Psoas muscle (tissue), 8 donors: Measurements from ENCODE around the gene MET. TPM values are rescaled to one million over a fixed set of nuclear protein-coding genes. Genes with fewer than 3 reads are reported as not detected.

ENCODE experiments used
- ATAC-seq, 4 donors: fragments of 200-7000 bp; cut with Tn5 transposase; one replicate each; pipeline ENCODE4 v1.9.1; 2020; ENCODE audit warnings: moderate library complexity in 3 of 4, mild to moderate bottlenecking in 2 of 4
- DNase-seq, 2 donors: peaks; one replicate each; pipeline ENCODE4 v3.0.0-alpha.2; 2020
- H3K27ac ChIP-seq: fragments of 200-600 bp; one replicate; pipeline ENCODE4 v1.8.0; 2022
- H3K27me3 ChIP-seq, 3 donors: fragments of 200-600 bp in 1 of 3; one replicate each; pipeline versions ENCODE4 v1.6.1 to v1.8.0; 2013 to 2022; ENCODE audit warnings: low read length in 2 of 3, mild to moderate bottlenecking in 2 of 3, moderate library complexity in 1 of 3; ENCODE audit not compliant: insufficient read depth in 3 of 3
- H3K36me3 ChIP-seq, 2 donors: fragments of 200-600 bp in 1 of 2; one replicate each; pipeline versions ENCODE4 v1.6.1 to v1.8.0; 2013 to 2022; ENCODE audit warnings: low read depth in 1 of 2, mild to moderate bottlenecking in 1 of 2, moderate library complexity in 1 of 2; ENCODE audit not compliant: insufficient read depth in 1 of 2
- H3K4me1 ChIP-seq: fragments of 200-600 bp; one replicate; pipeline ENCODE4 v1.8.0; 2022
- H3K4me3 ChIP-seq: fragments of 200-600 bp; one replicate; pipeline ENCODE4 v1.8.0; 2022; ENCODE audit warnings: mild to moderate bottlenecking
- H3K9me3 ChIP-seq: fragments of 200-600 bp; one replicate; pipeline ENCODE4 v1.8.0; 2022
- WGBS, 3 donors: extraction: QIAGEN DNeasy Blood & Tissue Kit; methylation state at CpG; one replicate each; pipeline versions ENCODE4 v1.1.6 to v1.1.7; 2013; 5-methylcytosine and 5-hydroxymethylcytosine counted together
- intact Hi-C, 2 donors: fragments of 100-400 bp; cut with DNase I; formaldehyde crosslinking; loops; one replicate each; pipeline versions ENCODE4 v1.11.0 to v1.14.2; 2022
- polyA plus RNA-seq, 3 donors: library from polyadenylated mRNA; stranded (reverse); fragments of 200-250 nt; gene quantifications; one replicate each; pipeline ENCODE4 v1.2.3, GENCODE V29; 2013
- total RNA-seq, 4 donors: library from RNA; stranded (reverse); fragmentation: NEBNext Ultra II Directional in 2 of 4; extraction: Animal tissue kit (Norgen Biotek cat#: 25700) in 2 of 4; gene quantifications; one replicate each; pipeline versions ENCODE4 v1.2.1 to v1.2.4, GENCODE V29; 2021 to 2023
- TF ChIP-seq, protein P1 (sequence below): fragments of 200-600 bp; IDR thresholded peaks from one replicate; pipeline ENCODE4 v1.8.0; 2022; ENCODE audit warnings: antibody characterized with exemption
- donor health status: healthy with polysubstance abuse.
- donor health status: DM: no; HTN: no; CAD: no; lungs with moderate emphysema.
- donor health status: Bipolar disorder and iron deficiency.
- donor health status: healthy.
- donor health status: DM: yes; HTN: yes; CAD: no.
- donor health status: DM: no; HTN: no; CAD: no.
- donor health status: DM: no; HTN: no; CAD: no.
- donor health status: DM: yes; HTN: yes; CAD: no.

MET gene
- total and polyA plus RNA-seq, 7 donors: 5.9 to 84.1 (median 23.2) TPM

DNA sequence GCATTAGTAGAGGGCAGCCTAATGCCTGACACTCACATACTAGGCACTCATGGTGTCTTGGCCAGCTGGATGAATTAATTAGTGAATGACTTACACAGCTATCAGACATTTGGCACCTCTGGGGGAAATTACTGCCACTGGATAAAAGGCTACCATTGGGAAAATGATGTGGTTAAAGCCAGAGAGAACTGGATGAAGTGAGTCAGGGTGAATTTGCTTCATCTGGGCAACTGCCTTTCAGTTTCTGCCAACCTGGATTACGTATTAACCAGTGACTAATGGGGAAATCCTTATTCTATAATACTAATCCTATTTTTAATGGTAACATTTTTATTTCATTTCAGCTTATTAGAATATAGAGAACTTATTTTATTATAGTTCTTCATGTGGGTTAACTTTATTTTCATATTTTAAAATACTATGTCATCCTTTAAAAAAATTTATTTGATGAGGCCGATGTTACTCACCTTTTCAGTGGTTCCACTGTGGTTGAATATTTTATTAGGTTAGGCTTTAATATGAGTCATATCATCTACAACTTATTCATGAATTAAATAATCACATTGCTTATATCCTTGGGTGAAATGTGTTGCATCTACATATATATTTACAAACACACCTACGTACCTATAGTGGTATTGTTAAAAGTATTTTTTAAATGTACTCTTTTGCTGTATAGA lies 104.8 kb downstream of the MET start:
- peak overlapping the region; percentile 66 for H3K27ac ChIP-seq
- H3K9me3 ChIP-seq: no peaks in the 10 kb centered on the region
- H3K36me3 ChIP-seq: peaks cover 7 to 63% of the 10 kb centered on the region in 2 donors
- ATAC-seq (peak; percentile 77 to 93 (median 84)), DNase-seq (no peak)
- TF ChIP-seq, protein P1, sequence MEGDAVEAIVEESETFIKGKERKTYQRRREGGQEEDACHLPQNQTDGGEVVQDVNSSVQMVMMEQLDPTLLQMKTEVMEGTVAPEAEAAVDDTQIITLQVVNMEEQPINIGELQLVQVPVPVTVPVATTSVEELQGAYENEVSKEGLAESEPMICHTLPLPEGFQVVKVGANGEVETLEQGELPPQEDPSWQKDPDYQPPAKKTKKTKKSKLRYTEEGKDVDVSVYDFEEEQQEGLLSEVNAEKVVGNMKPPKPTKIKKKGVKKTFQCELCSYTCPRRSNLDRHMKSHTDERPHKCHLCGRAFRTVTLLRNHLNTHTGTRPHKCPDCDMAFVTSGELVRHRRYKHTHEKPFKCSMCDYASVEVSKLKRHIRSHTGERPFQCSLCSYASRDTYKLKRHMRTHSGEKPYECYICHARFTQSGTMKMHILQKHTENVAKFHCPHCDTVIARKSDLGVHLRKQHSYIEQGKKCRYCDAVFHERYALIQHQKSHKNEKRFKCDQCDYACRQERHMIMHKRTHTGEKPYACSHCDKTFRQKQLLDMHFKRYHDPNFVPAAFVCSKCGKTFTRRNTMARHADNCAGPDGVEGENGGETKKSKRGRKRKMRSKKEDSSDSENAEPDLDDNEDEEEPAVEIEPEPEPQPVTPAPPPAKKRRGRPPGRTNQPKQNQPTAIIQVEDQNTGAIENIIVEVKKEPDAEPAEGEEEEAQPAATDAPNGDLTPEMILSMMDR: no peak
- no peaks in the 10 kb centered on the region for H3K27me3 ChIP-seq
- H3K4me1 ChIP-seq: peaks cover 51% of the 10 kb centered on the region
- no peak overlapping the region for H3K4me3 ChIP-seq
- WGBS, 3 donors: 73 to 82% (median 74%) methylated on average over 3 of the region's 3 CpGs
- intact Hi-C loops: loop anchor here in 1 of 2 donors (5.0 kb wide), 2 partner anchors 44 to 104 kb away; partner anchors contain the start of gene MET

DNA sequence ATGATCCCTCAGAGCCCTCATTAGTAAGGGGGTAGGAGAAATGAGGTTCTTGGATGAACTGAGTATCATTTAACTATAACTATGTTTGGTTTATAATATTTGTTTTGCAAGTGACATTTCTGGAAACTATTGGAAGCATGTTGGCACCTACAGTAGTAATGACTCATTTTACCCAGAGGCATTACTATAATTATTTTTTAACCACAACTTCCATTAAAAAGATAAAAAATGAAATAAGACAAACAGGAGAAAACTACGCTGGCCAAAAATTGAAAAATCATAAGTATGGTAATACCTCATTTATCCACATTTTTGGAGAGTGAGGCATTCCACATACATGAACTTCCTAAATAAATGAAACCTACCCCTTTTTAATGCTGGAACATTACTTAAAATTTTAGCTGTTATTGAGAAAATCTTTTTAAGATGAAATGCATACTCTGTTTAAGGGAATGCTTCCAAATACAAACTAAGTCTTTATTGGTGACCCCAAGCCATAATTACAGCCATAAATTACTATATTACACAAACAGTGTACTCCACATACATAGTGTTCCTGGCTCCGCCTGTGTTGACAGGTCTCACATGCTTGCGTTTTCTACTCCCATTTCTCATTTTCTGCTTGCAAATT lies 105.8 kb downstream of the MET start:
- ATAC-seq (no peak), DNase-seq (no peak)
- WGBS, 3 donors: 53 to 78% (median 63%) methylated on average over 3 of the region's 3 CpGs
- TF ChIP-seq, protein P1: no peak
- Histone ChIP-seq H3K4me1 (peaks cover 61% of the 10 kb centered on the region), H3K9me3 (no peaks in the 10 kb centered on the region), H3K36me3 (peaks cover 9 to 61% of the 10 kb centered on the region in 2 donors), H3K4me3 (no peak overlapping the region), H3K27ac (peak overlapping the region; percentile 28), H3K27me3 (no peaks in the 10 kb centered on the region)
- intact Hi-C loops: loop anchor here in 1 of 2 donors (5.0 kb wide), 2 partner anchors 45 to 105 kb away; partner anchors contain the start of gene MET

DNA sequence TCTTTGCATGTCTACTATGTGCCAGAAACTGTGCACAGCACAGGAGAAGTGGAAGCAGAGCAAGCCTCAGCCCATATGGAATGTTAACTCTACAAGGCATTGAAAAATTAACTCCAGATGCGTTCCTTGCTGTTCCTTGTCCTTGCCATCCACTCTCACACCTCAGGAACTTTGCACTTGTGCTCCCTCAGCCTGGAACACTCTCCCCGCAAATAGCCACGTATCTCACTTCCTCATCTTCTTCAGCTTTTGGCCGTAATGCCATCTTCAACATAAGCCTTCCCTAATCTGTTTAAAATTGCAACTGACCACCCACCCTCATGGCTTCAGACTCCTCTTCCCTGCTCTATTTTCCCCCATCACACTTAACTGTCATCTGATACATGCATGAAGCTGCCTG lies 107.2 kb downstream of the MET start:
- H3K27ac ChIP-seq: peak overlapping the region; percentile 57
- DNase-seq: no peak
- no peaks in the 10 kb centered on the region for H3K27me3 ChIP-seq
- WGBS, 3 donors: 42 to 79% (median 63%) methylated on average over 4 of the region's 4 CpGs
- ATAC-seq: no peak
- H3K4me1 ChIP-seq: peaks cover 64% of the 10 kb centered on the region
- peaks cover 8 to 61% of the 10 kb centered on the region in 2 donors for H3K36me3 ChIP-seq
- no peak overlapping the region for H3K4me3 ChIP-seq
- TF ChIP-seq, protein P1: no peak
- no peaks in the 10 kb centered on the region for H3K9me3 ChIP-seq
- intact Hi-C loops: loop anchor here in 1 of 2 donors (5.0 kb wide), 2 partner anchors 47 to 107 kb away; partner anchors contain the start of gene MET

DNA sequence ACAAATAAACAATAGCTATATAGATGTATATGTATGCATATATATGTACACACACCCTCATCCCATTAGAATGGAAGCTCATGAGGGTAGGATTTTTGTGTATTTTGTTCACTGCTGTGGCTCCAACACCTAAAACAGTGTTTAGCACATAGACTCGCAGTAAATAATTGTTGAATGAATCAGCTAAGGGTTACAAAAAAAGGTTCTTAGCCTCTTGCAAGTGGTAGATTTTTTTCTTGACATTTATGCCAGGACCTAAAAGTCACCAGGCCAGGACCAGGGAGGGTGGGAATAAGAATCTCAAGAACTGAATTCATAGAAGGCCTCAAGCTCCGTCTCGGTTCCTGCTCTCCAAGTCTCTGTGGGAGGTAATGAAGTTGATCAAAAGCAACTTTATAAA lies 107.9 kb downstream of the MET start:
- intact Hi-C loops: loop anchor here in 1 of 2 donors (5.0 kb wide), 2 partner anchors 48 to 108 kb away; partner anchors contain the start of gene MET
- peaks cover 10 to 59% of the 10 kb centered on the region in 2 donors for H3K36me3 ChIP-seq
- H3K4me1 ChIP-seq: peaks cover 64% of the 10 kb centered on the region
- H3K27ac ChIP-seq: peak overlapping the region; percentile 57
- no peaks in the 10 kb centered on the region for H3K9me3 ChIP-seq
- DNase-seq (no peak), ATAC-seq (no peak)
- TF ChIP-seq, protein P1: no peak
- H3K4me3 ChIP-seq: no peak overlapping the region
- 74 to 91% (median 75%) methylated on average over 3 of the region's 3 CpGs for WGBS, 3 donors
- H3K27me3 ChIP-seq: no peaks in the 10 kb centered on the region
